Activated naive CD4-positive, alpha-beta T cell treated with anti-CD3 and anti-CD28 coated beads, Interleukin-2, amount 10 ng/mL, durations not matched to agents 7 days and 5 days (primary cell): ENCODE data around the gene ZNF784.

Experiments used
- CTCF ChIA-PET: fragments of 350-600 bp; sonication (Branson Sonifier 250); formaldehyde crosslinking; loops from one replicate; lab custom pipeline; 2021; ENCODE audit warnings: antibody characterized with exemption; lab: Charles Lee
- DNase-seq: peaks from one replicate; pipeline ENCODE4 v3.0.0-alpha.2; 2020
- H3K27ac Mint-ChIP-seq: one replicate; pipeline ENCODE4 v1.8.0; 2021; ENCODE audit warnings: mild to moderate bottlenecking, moderate library complexity, mixed read lengths
- H3K27me3 Mint-ChIP-seq: one replicate; pipeline ENCODE4 v1.8.0; 2021; ENCODE audit warnings: mild to moderate bottlenecking, mixed read lengths
- H3K36me3 Mint-ChIP-seq: one replicate; pipeline ENCODE4 v1.8.0; 2021; ENCODE audit warnings: mixed read lengths
- H3K4me1 Mint-ChIP-seq: one replicate; pipeline ENCODE4 v1.8.0; 2021; ENCODE audit warnings: mixed read lengths
- H3K4me3 Mint-ChIP-seq: one replicate; pipeline ENCODE4 v1.8.0; 2021; ENCODE audit warnings: mild to moderate bottlenecking, moderate library complexity, mixed read lengths
- H3K9me3 Mint-ChIP-seq: one replicate; pipeline ENCODE4 v1.8.0; 2021; ENCODE audit warnings: mixed read lengths

ZNF784 gene

DNA sequence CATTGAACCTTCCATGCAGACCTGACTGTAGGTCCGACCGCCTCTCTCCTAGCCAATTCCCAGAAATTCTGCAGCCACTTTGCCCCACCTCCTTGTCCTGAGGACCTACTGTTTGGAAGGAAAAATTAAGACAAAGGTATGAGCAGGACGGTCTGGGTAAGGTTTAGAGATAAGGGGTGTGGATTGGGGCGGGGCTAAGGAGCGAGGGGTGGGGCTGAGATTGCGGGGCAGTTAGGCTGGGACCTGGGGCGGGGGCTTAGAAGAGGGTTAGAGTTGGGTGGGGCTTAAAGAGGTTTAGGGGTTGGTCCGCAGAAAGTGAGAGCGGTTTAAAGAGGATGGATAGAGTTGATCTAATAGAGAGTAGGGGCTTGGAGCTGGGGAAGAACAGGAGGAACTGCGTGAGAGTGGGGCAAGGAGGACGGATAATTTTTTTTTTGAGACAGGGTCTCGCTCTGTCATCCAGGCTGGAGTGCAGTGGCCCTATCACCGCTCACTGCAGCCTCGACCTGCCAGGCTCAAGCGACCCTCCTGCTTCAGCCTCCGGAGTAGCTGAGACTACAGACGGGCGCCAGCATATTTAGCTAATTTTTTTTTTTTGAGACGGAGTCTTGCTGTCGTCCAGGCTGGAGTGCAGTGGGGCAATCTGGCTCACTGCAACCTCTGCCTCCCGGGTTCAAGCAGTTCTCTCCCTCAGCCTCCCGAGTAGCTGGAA, 20.6 kb downstream of the ZNF784 start:
- Mint-ChIP-seq H3K27me3 (no peaks in the 10 kb centered on the region), H3K9me3 (no peaks in the 10 kb centered on the region), H3K4me1 (peaks cover 55% of the 10 kb centered on the region), H3K27ac (peak overlapping the region; percentile 98), H3K36me3 (peaks cover 30% of the 10 kb centered on the region), H3K4me3 (peak overlapping the region; percentile 93)
- CTCF ChIA-PET: interaction anchor here (1.2 to 1.5 kb wide), 2 partner anchors 21 to 28 kb away, joined by 3 to 4 read pairs; partner anchors contain the start of gene ZNF784
- DNase-seq: no peak

DNA sequence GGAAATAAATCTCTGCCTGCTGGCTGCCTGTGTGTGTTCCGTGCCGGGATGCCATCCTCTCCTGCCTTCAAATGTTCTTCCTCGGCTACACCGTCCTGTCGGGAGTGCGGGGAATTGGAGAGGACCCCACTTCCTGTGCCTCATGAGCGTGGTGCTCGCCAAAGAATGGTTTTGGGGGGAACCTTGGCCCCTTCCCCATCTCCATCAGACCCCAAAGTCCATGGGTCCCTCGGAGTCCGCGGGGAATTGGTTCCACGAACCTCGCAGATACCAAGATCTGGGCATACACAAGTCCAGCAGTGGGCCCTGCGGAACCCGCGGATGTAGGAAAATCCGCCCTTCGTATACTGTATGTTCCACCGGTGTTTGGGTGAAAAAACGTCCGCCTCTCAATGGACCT, 21.3 kb downstream of the ZNF784 start:
- peak overlapping the region; percentile 71 for H3K27ac Mint-ChIP-seq
- peaks cover 58% of the 10 kb centered on the region for H3K4me1 Mint-ChIP-seq
- no peaks in the 10 kb centered on the region for H3K27me3 Mint-ChIP-seq
- H3K4me3 Mint-ChIP-seq: peak overlapping the region; percentile 41
- DNase-seq: no peak
- H3K36me3 Mint-ChIP-seq: peaks cover 32% of the 10 kb centered on the region
- no peaks in the 10 kb centered on the region for H3K9me3 Mint-ChIP-seq
- CTCF ChIA-PET: interaction anchor here (1.5 kb wide), 1 partner anchor 22 kb away, joined by 3 read pairs; the partner anchor contains the start of gene ZNF784

DNA sequence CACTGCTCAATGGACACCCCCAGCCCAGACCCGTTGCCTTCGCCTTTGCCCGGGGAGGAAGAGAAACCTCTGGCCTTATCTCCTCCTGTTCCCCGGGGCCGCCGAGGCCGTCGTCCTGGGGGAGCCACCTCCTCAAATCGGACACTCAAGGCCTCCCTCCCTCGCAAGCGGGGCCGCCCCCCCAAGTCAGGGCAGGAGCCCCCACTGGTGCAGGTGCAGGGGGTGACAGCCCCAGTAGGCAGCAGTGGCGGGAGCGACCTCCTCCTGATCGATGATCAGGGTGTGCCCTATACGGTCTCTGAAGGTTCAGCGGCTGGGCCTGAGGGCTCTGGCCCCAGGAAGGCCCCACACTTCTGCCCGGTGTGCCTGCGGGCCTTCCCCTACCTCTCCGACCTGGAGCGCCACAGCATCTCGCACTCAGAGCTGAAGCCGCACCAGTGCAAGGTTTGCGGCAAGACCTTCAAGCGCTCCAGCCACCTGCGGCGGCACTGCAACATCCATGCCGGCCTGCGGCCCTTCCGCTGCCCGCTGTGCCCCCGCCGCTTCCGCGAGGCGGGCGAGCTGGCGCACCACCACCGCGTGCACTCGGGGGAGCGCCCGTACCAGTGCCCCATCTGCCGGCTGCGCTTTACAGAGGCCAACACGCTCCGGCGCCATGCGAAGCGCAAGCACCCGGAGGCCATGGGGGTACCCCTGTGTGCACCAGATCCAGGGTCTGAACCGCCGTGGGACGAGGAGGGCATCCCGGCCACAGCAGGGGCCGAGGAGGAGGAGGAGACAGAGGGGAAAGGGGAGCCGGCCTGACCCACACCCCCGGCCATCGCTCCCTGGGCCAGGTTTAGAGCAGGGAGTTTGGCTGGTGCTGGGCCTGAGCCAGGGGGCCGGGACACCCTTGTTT, 22.0 kb downstream of the ZNF784 start:
- CTCF ChIA-PET: interaction anchor here (1.2 kb wide), 1 partner anchor 30 kb away, joined by 3 read pairs; no protein-coding TSS in a partner anchor
- no peak for DNase-seq
- H3K9me3 Mint-ChIP-seq: no peaks in the 10 kb centered on the region
- H3K4me1 Mint-ChIP-seq: peaks cover 51% of the 10 kb centered on the region
- H3K36me3 Mint-ChIP-seq: peaks cover 31% of the 10 kb centered on the region
- peak overlapping the region; percentile 89 for H3K27ac Mint-ChIP-seq
- no peaks in the 10 kb centered on the region for H3K27me3 Mint-ChIP-seq
- H3K4me3 Mint-ChIP-seq: peak overlapping the region; percentile 98

DNA sequence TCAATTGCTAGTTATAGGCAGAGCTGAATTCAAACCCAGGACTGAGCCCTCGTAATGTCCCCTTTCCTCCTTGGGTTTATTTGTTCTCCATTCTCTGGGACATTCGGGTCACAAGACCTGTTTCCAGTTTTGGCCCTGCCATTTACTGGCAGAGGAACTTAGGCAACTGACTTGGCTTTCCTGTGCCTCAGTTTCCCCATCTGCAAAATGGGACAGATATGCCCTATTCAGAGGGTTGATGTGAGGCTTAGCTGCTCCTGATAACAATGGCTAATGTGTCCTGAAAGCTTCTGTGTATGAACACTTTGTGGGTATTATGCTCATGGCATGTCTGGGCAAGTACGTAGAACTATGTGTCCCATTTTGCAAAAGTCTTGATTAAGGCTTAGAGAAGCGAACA, 23.3 kb downstream of the ZNF784 start:
- peaks cover 41% of the 10 kb centered on the region for H3K4me1 Mint-ChIP-seq
- DNase-seq: no peak
- H3K36me3 Mint-ChIP-seq: peaks cover 33% of the 10 kb centered on the region
- H3K27ac Mint-ChIP-seq: peak overlapping the region; percentile 89
- no peaks in the 10 kb centered on the region for H3K9me3 Mint-ChIP-seq
- CTCF ChIA-PET: interaction anchor here (0.9 to 1.2 kb wide), 2 partner anchors 23 to 31 kb away, joined by 3 read pairs; partner anchors contain the start of gene ZNF784
- no peaks in the 10 kb centered on the region for H3K27me3 Mint-ChIP-seq
- peak overlapping the region; percentile 98 for H3K4me3 Mint-ChIP-seq

DNA sequence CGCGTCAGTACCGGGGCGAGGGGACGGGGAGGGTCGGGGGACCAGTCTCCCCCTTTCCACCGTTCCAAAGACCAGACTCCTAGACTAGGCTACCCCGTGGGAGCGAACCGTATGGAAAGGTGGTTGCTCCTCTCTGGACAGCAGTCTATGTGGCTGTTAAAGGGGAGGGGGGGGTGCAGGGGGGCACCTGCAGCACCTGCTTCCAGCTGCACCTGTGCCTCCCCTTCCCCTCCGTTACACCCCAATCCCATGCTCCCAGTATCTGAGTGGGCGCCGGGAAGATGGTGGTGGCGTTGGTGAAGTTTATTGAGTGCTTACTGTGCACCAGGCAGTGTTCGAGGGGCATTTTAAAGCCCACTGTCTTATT, 23.7 kb downstream of the ZNF784 start:
- Mint-ChIP-seq H3K9me3 (no peaks in the 10 kb centered on the region), H3K4me1 (peaks cover 38% of the 10 kb centered on the region), H3K27me3 (no peaks in the 10 kb centered on the region), H3K36me3 (peaks cover 37% of the 10 kb centered on the region), H3K27ac (peak overlapping the region; percentile 89), H3K4me3 (peak overlapping the region; percentile 98)
- DNase-seq: no peak
- CTCF ChIA-PET: interaction anchor here (0.9 to 1.2 kb wide), 2 partner anchors 24 to 32 kb away, joined by 3 read pairs; partner anchors contain the start of gene ZNF784

DNA sequence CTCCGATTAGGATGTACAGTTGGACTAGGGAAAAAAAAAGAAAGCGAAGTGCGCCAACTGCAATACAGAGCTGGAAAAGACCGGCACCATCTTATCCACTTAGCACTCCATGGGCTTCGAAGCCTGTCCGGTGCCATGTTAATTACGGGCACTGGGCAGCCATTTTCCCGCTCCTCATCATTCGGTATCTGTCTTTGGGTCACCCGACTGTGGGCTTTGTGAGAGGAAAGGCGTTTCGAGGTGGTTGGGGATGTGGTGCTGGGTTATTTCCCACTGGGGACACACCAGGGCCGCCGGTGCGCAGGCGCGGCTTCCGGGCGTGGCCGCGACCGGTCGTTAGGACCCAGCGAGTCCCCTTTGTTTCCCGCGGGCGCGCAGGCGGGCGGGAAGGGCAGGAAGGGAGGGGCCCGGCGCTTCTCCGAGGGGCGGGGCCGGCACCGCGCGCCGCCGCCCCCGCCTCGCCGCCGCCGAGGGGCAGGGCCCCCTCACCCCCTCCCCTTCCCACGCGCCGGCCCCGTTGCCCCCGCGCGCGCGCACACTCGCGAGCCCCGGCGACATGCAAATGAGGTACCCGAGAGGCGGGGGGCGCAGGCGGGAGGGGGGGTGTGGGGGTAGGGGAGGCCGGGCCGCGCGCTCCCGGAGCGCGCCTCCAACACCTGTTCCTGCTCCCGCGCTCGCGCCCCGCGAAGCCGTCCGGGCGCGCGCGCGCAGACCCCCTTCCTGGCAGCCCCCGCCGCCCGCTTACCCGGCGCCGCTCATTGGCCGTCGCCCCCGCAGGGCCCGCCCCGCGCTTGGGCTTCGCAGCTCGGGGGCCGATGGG, 24.3 kb downstream of the ZNF784 start, which contains the start of gene ZNF524:
Gene ZNF524 (plus strand): TSS at position 447 of the 820 bp plus-strand sequence. CDS start 1,825 bp downstream, outside the sequence.
- H3K4me3 Mint-ChIP-seq: peak within 1 kb of the TSS; percentile 98
- H3K27ac Mint-ChIP-seq: peak within 1 kb of the TSS; percentile 99
- H3K27me3 Mint-ChIP-seq: no peaks in the 10 kb centered on the region
- H3K36me3 Mint-ChIP-seq: peaks cover 43% of the 10 kb centered on the region
- CTCF ChIA-PET: interaction anchor here (0.9 to 1.6 kb wide), 2 partner anchors 12 to 24 kb away, joined by 3 to 4 read pairs; partner anchors contain the start of gene ZNF784
- peaks cover under 1% of the 10 kb centered on the region for H3K9me3 Mint-ChIP-seq
- DNase-seq: peak; percentile 88
- H3K4me1 Mint-ChIP-seq: peaks cover 38% of the 10 kb centered on the region

DNA sequence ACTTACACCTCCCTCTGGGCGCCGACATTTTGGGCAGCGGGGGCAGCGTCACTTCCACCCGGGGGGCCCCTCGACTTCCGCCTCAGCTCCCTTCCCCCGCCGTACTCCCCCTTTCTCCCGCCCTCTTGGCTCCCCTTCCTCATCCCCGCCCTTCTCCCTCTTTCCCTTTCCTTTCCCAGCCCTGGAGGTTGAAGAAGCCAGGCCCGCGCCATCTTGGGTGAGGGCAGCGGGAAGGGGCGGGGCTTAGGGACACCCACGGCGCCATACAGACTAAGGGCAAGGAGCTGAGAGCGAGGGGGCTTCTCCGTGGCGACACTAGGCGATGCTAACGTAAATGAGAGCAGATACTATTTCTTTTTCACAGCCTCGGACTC, 24.9 kb downstream of the ZNF784 start, which contains the start of gene FIZ1:
Gene FIZ1 (minus strand): TSS at position 50 of the 374 bp plus-strand sequence. CDS start 1,652 bp downstream, outside the sequence.
- H3K9me3 Mint-ChIP-seq: peaks cover 2% of the 10 kb centered on the region
- H3K27ac Mint-ChIP-seq: peak within 1 kb of the TSS; percentile 99
- CTCF ChIA-PET: interaction anchor here (1.6 kb wide), 1 partner anchor 12 kb away, joined by 4 read pairs; no protein-coding TSS in a partner anchor
- H3K27me3 Mint-ChIP-seq: no peaks in the 10 kb centered on the region
- peaks cover 45% of the 10 kb centered on the region for H3K36me3 Mint-ChIP-seq
- H3K4me1 Mint-ChIP-seq: peaks cover 35% of the 10 kb centered on the region
- peak within 1 kb of the TSS; percentile 98 for H3K4me3 Mint-ChIP-seq
- DNase-seq: peak; percentile 97

DNA sequence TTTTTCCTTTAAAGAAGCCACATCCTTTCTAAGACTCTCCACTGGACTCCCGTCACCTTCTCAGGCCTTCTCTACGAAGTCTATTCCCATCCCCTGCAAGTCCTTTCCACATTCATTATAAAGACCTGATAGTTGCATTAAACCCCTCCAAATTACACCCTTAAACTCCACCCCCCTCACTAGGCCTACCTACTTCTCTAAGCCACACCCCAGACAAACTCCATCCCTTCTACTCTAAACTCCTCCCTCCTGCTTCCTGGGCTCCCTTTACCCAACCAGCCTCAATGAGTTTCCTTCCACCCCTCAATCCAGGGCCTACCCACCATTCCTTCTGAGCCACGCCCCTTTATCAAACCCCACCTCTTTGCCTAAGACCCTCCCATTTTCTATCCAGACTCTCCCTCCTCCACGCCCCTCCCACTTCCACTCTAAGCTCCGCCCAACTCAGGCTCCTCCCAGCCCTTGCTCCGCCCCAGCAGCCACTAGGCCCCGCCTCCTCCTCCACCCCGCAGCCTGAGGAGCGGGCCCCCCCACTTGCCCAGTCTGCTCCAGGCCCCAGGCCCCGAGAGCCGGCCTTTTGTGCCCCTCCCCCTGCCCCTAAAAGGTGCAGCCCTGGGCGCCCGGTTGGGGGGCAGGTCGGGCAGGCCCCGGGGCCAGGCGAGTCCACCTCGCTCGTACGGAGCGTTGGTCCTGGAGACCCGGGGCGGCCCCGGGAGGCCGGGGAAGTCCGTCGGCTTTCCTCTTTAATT, 25.5 kb downstream of the ZNF784 start:
- CTCF ChIA-PET: interaction anchor here (1.6 kb wide), 1 partner anchor 11 kb away, joined by 4 read pairs; no protein-coding TSS in a partner anchor
- peaks cover 2% of the 10 kb centered on the region for H3K9me3 Mint-ChIP-seq
- peak overlapping the region; percentile 98 for H3K4me3 Mint-ChIP-seq
- H3K36me3 Mint-ChIP-seq: peaks cover 45% of the 10 kb centered on the region
- H3K27me3 Mint-ChIP-seq: no peaks in the 10 kb centered on the region
- peaks cover 33% of the 10 kb centered on the region for H3K4me1 Mint-ChIP-seq
- peak; percentile 95 for DNase-seq
- peak overlapping the region; percentile 99 for H3K27ac Mint-ChIP-seq

DNA sequence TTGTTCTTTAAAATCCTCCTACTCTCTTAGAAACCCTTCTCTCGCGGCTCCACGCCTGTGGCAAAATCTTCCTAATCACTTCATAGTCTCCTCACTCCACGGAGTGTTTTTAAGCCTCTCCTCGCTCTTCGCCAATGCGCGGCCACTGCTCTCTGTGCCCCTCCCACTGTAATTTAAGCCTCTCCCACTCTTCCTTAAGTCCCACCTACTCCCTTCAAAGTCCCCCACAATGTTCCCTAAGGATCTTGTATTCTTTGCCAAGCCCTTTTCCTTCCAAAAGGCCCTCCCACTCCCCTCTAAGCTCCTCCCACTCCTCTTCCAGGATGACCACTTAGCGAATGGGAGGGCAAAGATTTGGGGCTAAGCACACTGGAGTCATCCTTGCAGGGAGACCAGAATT, 26.3 kb downstream of the ZNF784 start:
- CTCF ChIA-PET: no interaction called here
- DNase-seq: no peak
- no peaks in the 10 kb centered on the region for H3K27me3 Mint-ChIP-seq
- H3K27ac Mint-ChIP-seq: no peak overlapping the region
- peaks cover 25% of the 10 kb centered on the region for H3K4me1 Mint-ChIP-seq
- H3K9me3 Mint-ChIP-seq: peaks cover 2% of the 10 kb centered on the region
- H3K36me3 Mint-ChIP-seq: peaks cover 41% of the 10 kb centered on the region
- H3K4me3 Mint-ChIP-seq: no peak overlapping the region

DNA sequence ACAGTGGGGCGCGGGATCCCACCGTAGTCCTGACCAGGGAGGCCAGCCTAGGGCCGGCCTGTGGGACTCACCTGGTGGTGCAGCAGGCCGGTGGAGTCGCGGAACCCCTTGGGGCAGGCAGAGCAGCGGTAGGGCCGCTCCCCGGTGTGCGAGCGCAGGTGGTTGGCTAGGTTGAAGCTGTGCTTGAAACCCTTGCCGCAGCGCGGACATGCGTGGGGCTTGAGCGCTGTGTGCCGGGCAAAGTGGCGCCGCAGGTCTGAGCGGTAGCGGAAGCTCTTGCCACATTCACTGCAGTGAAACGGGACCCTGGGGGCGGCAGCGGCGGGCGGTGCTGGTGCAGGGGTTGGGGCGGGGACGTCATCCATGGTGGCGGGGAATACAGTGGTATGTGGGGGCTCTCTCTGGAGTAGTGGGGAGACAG, 26.9 kb downstream of the ZNF784 start:
- H3K36me3 Mint-ChIP-seq: peaks cover 40% of the 10 kb centered on the region
- no peaks in the 10 kb centered on the region for H3K27me3 Mint-ChIP-seq
- DNase-seq: no peak
- no peak overlapping the region for H3K4me3 Mint-ChIP-seq
- peaks cover 2% of the 10 kb centered on the region for H3K9me3 Mint-ChIP-seq
- H3K27ac Mint-ChIP-seq: no peak overlapping the region
- H3K4me1 Mint-ChIP-seq: peaks cover 24% of the 10 kb centered on the region
- CTCF ChIA-PET: no interaction called here

DNA sequence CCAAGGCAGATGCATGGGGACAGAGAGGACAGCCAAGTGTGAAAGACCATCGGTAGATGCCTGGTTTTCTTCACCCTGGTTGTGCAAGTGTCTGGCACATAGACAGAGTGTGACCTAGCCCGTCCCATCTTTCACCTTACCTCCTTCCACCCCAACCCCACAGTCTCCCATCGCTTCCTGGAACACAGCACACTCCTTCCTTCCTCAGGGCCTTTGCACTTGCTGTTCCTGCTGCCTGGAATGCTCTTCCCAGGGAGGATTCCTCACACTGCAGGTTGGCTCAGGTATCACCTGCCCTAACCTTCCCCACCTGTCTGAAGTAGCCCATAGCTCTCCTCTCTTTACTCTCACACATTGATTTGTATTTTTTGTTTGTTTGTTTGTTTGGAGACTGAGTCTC, 28.1 kb downstream of the ZNF784 start:
- DNase-seq: no peak
- Mint-ChIP-seq H3K9me3 (peaks cover 2% of the 10 kb centered on the region), H3K27me3 (no peaks in the 10 kb centered on the region), H3K27ac (no peak overlapping the region), H3K36me3 (peaks cover 40% of the 10 kb centered on the region), H3K4me1 (peaks cover 17% of the 10 kb centered on the region), H3K4me3 (no peak overlapping the region)
- CTCF ChIA-PET: no interaction called here

DNA sequence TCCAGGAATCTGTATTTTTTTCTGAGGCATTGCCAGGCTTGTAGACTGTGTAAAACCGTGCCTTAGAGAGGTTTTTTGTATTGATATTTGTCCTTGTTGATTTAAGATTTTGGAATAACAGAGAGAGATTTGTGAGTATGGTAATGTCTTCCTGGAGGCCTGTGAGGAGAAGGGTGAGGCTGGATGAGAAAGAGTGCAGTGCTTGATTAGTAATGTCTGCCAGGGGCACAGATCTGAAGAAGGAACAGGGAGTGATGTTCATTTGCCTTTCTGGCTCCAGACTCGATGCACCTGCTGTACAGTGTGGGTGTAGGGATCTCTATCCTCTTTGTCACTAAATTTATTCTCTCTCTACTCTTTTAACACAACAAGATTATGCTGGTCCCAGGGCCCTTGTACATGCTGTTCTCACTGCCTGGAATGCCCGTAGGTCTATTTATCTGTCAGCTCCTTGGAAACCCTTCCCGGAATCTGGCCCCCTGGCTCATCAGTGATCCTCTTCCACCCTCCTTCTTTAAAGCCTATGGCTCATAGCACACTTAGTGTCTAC, 29.3 kb downstream of the ZNF784 start:
- Mint-ChIP-seq H3K4me1 (peaks cover 11% of the 10 kb centered on the region), H3K4me3 (no peak overlapping the region), H3K36me3 (peaks cover 40% of the 10 kb centered on the region), H3K9me3 (peaks cover 2% of the 10 kb centered on the region), H3K27ac (no peak overlapping the region), H3K27me3 (no peaks in the 10 kb centered on the region)
- CTCF ChIA-PET: interaction anchor here (0.8 kb wide), 1 partner anchor 11 kb away, joined by 3 read pairs; no protein-coding TSS in a partner anchor
- no peak for DNase-seq
